SU-DHL-6 (cell line): ENCODE results near the gene PIK3C2G.

ENCODE experiments used
- H2AFZ ChIP-seq: fragments of 200-600 bp; sonication (generic); 2 replicates; pipeline ENCODE4 v1.6.1; 2014; ENCODE audit warnings: low read depth, mild to moderate bottlenecking, moderate library complexity, mixed read lengths, antibody characterized with exemption, low read length; ENCODE audit not compliant: severe bottlenecking
- H3F3A ChIP-seq: fragments of 200-600 bp; shearing (Covaris generic); 2 replicates; pipeline ENCODE4 v1.6.0; 2016; ENCODE audit warnings: antibody characterized with exemption, mild to moderate bottlenecking; ENCODE audit not compliant: insufficient read depth
- H3K27ac ChIP-seq: fragments of 200-600 bp; sonication (generic); 2 replicates; pipeline ENCODE4 v1.5.1; 2016; ENCODE audit warnings: low read depth, mild to moderate bottlenecking, low read length, moderate library complexity, mixed read lengths
- H3K27me3 ChIP-seq: fragments of 200-600 bp; sonication (generic), shearing (Covaris generic); 2 replicates; pipeline ENCODE4 v1.6.0; 2014; ENCODE audit warnings: mild to moderate bottlenecking, low read length
- H3K36me3 ChIP-seq: fragments of 200-600 bp; sonication (generic); 2 replicates; pipeline ENCODE4 v1.6.1; 2014; ENCODE audit warnings: mild to moderate bottlenecking, low read length, mixed read lengths
- H3K4me2 ChIP-seq: fragments of 300-600, 200-600 bp; shearing (Covaris generic), sonication (generic); 2 replicates; pipeline ENCODE4 v1.6.0; 2014; ENCODE audit warnings: low read length, low read depth, mild to moderate bottlenecking; ENCODE audit not compliant: poor library complexity, severe bottlenecking
- H3K4me3 ChIP-seq: fragments of 200-600 bp; sonication (generic); 2 replicates; pipeline ENCODE4 v1.5.1; 2014; ENCODE audit warnings: antibody characterized with exemption, low read length, mild to moderate bottlenecking, mixed read lengths; ENCODE audit not compliant: insufficient read depth, poor library complexity, severe bottlenecking
- H3K79me2 ChIP-seq: fragments of 200-600 bp; sonication (generic); 2 replicates; pipeline ENCODE4 v1.6.1; 2014; ENCODE audit warnings: mild to moderate bottlenecking, low read length, moderate library complexity; ENCODE audit not compliant: insufficient read depth
- H3K9ac ChIP-seq: fragments of 200-600 bp; sonication (generic); 2 replicates; pipeline ENCODE4 v1.7.0; 2014; ENCODE audit warnings: mild to moderate bottlenecking, low read length
- H3K9me2 ChIP-seq: fragments of 200-600 bp; sonication (generic); replicated peaks from 2 replicates; pipeline ENCODE4 v1.6.1; 2014; ENCODE audit warnings: low read length; ENCODE audit not compliant: insufficient read depth
- H3K9me3 ChIP-seq: fragments of 200-600 bp; sonication (generic); 2 replicates; pipeline ENCODE4 v1.6.1; 2014; ENCODE audit warnings: low read length, mixed read lengths; ENCODE audit not compliant: insufficient read depth
- H4K20me1 ChIP-seq: fragments of 200-600 bp; sonication (generic); 2 replicates; pipeline ENCODE4 v1.6.1; 2014; ENCODE audit warnings: low read depth, mild to moderate bottlenecking, antibody characterized with exemption, low read length, moderate library complexity, mixed read lengths
- CTCF ChIP-seq: fragments of 200-600 bp; sonication (generic); IDR thresholded peaks from one replicate; pipeline ENCODE4 v1.5.1; 2017; ENCODE audit warnings: antibody characterized with exemption, mild to moderate bottlenecking, low read length, moderate library complexity; ENCODE audit not compliant: insufficient read depth, poor library complexity, severe bottlenecking
- EZH2phosphoT487 ChIP-seq: fragments of 200-600 bp; sonication (generic), shearing (Covaris generic); conservative IDR thresholded peaks from 2 replicates; pipeline ENCODE4 v1.6.1; 2018; ENCODE audit warnings: mild to moderate bottlenecking, antibody characterized with exemption, low read length, moderate library complexity, mixed read lengths

Gene PIK3C2G

GRCh38 chr12:18275981-18276380, 14.7 kb downstream of the PIK3C2G start:
- H3K79me2 ChIP-seq, result no peaks in the 10 kb centered on the region
- H2AFZ ChIP-seq, result no peak overlapping the region
- TF ChIP-seq EZH2phosphoT487 (no peak), CTCF (no peak)

GRCh38 chr12:18277196-18277595, 15.9 kb downstream of the PIK3C2G start:
- H3K9ac ChIP-seq, result no peak overlapping the region
- H3K36me3 ChIP-seq, result no peaks in the 10 kb centered on the region
- no peak overlapping the region for H2AFZ ChIP-seq
- H3K27me3 ChIP-seq, result no peaks in the 10 kb centered on the region
- H3K79me2 ChIP-seq, result no peaks in the 10 kb centered on the region
- TF ChIP-seq CTCF (no peak), EZH2phosphoT487 (no peak)
- H3K4me3 ChIP-seq, result no peak overlapping the region
- no peaks in the 10 kb centered on the region for H3F3A ChIP-seq
- H3K4me2 ChIP-seq, result no peak overlapping the region
- no peaks in the 10 kb centered on the region for H3K9me2 ChIP-seq
- no peaks in the 10 kb centered on the region for H4K20me1 ChIP-seq
- H3K27ac ChIP-seq, result no peak overlapping the region
- no peaks in the 10 kb centered on the region for H3K9me3 ChIP-seq

More at GRCh38 chr12:18275981-18276380, 14.7 kb downstream of the PIK3C2G start:
- H3K9me2 ChIP-seq, result no peaks in the 10 kb centered on the region
- no peak overlapping the region for H3K4me3 ChIP-seq
- no peaks in the 10 kb centered on the region for H3K27me3 ChIP-seq
- H3K27ac ChIP-seq, result no peak overlapping the region
- no peaks in the 10 kb centered on the region for H4K20me1 ChIP-seq
- H3K9me3 ChIP-seq, result no peaks in the 10 kb centered on the region
- H3K4me2 ChIP-seq, result no peak overlapping the region
- no peaks in the 10 kb centered on the region for H3K36me3 ChIP-seq
- H3F3A ChIP-seq, result no peaks in the 10 kb centered on the region
- no peak overlapping the region for H3K9ac ChIP-seq

DNA sequence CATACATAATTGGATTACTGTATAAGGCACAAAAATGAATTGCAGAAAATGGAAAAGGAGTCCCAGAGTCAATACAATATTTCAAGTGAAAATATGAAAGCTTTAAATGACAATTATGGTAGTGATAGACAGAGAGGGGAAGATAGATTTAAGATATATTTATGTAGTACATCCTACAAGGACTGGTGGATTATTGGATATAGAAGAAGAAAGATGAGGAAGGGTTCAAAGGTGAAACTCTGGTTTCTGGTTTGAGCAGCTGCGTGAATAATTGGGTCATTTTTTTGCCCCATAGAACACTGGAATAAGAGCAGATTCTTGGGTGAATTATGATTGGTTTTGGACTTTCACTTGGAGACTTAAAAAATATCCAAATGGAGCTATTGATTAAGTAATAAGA, 19.4 kb downstream of the PIK3C2G start:
- TF ChIP-seq CTCF, result no peak
- no peak for TF ChIP-seq EZH2phosphoT487
- Histone ChIP-seq H3K27me3 (no peaks in the 10 kb centered on the region), H3K4me2 (no peak overlapping the region), H3K4me3 (no peak overlapping the region), H3K27ac (no peak overlapping the region), H3K9me2 (no peaks in the 10 kb centered on the region), H4K20me1 (no peaks in the 10 kb centered on the region), H3K9me3 (no peaks in the 10 kb centered on the region), H3K36me3 (no peaks in the 10 kb centered on the region), H3K79me2 (no peaks in the 10 kb centered on the region), H3F3A (no peaks in the 10 kb centered on the region), H3K9ac (no peak overlapping the region), H2AFZ (no peak overlapping the region)
